ENCODE results near the gene RAPGEF5. TPM values are rescaled to one million over a fixed set of nuclear protein-coding genes. Genes with fewer than 3 reads are reported as not detected.

The RAPGEF5 gene
- polyA plus RNA-seq, 1 of the 3 experiments (the other 2 are of a cell fraction) = 1.2 TPM

DNA sequence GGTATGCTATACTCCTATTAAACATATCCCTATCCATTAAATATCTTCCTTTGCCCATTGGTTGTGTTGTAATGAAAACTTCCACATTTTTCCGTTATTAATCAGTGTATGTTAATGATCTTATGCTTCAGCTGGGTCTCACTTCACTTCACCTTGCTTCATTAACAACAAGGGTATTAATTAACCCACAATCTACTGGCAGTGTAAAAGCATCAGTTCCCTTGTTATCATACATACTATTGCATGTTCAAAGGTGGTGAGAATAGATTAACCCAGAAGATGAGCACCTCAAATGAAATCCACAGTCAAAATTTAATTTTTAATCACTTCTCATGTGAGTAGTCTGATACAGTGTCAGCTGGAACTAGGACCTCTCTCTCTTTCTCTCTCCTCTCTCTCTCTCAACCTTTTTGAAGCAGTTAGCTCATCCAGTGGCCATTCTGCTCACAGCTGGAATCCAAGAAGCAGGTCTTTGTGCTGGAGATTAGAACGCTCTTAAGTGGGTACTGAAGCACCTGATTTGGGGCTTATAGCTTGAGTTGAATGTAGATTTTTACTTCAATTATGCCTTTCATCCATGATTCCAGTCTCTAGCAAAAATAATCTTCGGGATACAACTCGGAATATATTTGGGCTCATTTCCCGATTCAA lies 172.3 kb downstream of the RAPGEF5 start:
- CTCF ChIA-PET = interaction anchor here (1.3 to 1.9 kb wide), 2 partner anchors 17 to 101 kb away, joined by 3 to 4 read pairs; no protein-coding TSS in a partner anchor
- peaks cover 0 to 6% of the 10 kb centered on the region in 2 experiments for H3K36me3 ChIP-seq (replicated peaks in 1 of 2; ENCODE audit: control insufficient read depth in 1 of 2, insufficient read depth in 2 of 2, low read length in 1 of 2)
- DNase-seq = no peak
- no peaks in the 10 kb centered on the region for H3K9me3 ChIP-seq
- no peak overlapping the region for H3K4me3 ChIP-seq (ENCODE audit: low read depth in 2 of 2, low read length in 1 of 2)
- H3K27me3 ChIP-seq (ENCODE audit: insufficient read depth) = no peaks in the 10 kb centered on the region
- 75% methylated on average over 5 of the region's 5 CpGs for WGBS (ENCODE audit: low lambda C conversion rate)
- H3K9me2 ChIP-seq = no peaks in the 10 kb centered on the region
- no peak overlapping the region for H2AFZ ChIP-seq (ENCODE audit: low read depth)
- H3K27ac ChIP-seq (ENCODE audit: low read depth in 2 of 2, low read length in 1 of 2) = no peak overlapping the region
- POLR2A ChIA-PET = no interaction called here
- no peaks in the 10 kb centered on the region for H3K79me2 ChIP-seq (ENCODE audit: insufficient read depth)
- H3K4me1 ChIP-seq (ENCODE audit: control insufficient read depth in 1 of 2, insufficient read depth in 2 of 2, low read depth in 1 of 2, low read length in 1 of 2) = no peaks in the 10 kb centered on the region; a peak in 2 of 4 replicates
- H3K4me2 ChIP-seq = no peak overlapping the region
- H4K20me1 ChIP-seq (ENCODE audit: insufficient read depth) = no peaks in the 10 kb centered on the region
- no peak overlapping the region for H3K9ac ChIP-seq
- TF ChIP-seq MEF2A (IDR thresholded peaks at IDR 0.05; ENCODE audit: borderline replicate concordance, low read depth) (no peak), TEAD4 (IDR thresholded peaks at IDR 0.05; ENCODE audit: borderline replicate concordance, insufficient read depth) (no peak), TCF12 (IDR thresholded peaks at IDR 0.05) (no peak), GABPA (IDR thresholded peaks at IDR 0.05; ENCODE audit: low read depth) (no peak), EZH2phosphoT487 (IDR thresholded peaks at IDR 0.05; ENCODE audit: borderline replicate concordance, low read depth) (no peak), EP300 (IDR thresholded peaks at IDR 0.05; ENCODE audit: borderline replicate concordance in 1 of 2, low read depth in 1 of 2, low read length in 1 of 2) (no peak), FOSL2 (IDR thresholded peaks at IDR 0.05; ENCODE audit: borderline replicate concordance, low read depth) (no peak), MXI1 (IDR thresholded peaks at IDR 0.05; ENCODE audit: low read depth, low read length) (no peak), RCOR1 (IDR thresholded peaks at IDR 0.05; ENCODE audit: low read length) (no peak), RFX5 (IDR thresholded peaks at IDR 0.05; ENCODE audit: low read length) (no peak), FOXM1 (IDR thresholded peaks at IDR 0.05; ENCODE audit: low read depth) (no peak), NFIC (IDR thresholded peaks at IDR 0.05; ENCODE audit: borderline replicate concordance) (no peak), RXRA (IDR thresholded peaks at IDR 0.05; ENCODE audit: borderline replicate concordance, low read depth) (no peak), POLR2AphosphoS5 (IDR thresholded peaks at IDR 0.05; ENCODE audit: low read depth, low read length) (no peak), TAF1 (IDR thresholded peaks at IDR 0.05; ENCODE audit: borderline replicate concordance, low read depth, low read length) (no peak)
- TF ChIP-seq, protein P1, sequence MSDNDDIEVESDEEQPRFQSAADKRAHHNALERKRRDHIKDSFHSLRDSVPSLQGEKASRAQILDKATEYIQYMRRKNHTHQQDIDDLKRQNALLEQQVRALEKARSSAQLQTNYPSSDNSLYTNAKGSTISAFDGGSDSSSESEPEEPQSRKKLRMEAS (IDR thresholded peaks at IDR 0.05; ENCODE audit: low read depth) = no peak
- TF ChIP-seq, protein P2, sequence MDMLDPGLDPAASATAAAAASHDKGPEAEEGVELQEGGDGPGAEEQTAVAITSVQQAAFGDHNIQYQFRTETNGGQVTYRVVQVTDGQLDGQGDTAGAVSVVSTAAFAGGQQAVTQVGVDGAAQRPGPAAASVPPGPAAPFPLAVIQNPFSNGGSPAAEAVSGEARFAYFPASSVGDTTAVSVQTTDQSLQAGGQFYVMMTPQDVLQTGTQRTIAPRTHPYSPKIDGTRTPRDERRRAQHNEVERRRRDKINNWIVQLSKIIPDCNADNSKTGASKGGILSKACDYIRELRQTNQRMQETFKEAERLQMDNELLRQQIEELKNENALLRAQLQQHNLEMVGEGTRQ (IDR thresholded peaks at IDR 0.05; ENCODE audit: borderline replicate concordance, low read depth, low read length) = no peak
- TF ChIP-seq, protein P3, sequence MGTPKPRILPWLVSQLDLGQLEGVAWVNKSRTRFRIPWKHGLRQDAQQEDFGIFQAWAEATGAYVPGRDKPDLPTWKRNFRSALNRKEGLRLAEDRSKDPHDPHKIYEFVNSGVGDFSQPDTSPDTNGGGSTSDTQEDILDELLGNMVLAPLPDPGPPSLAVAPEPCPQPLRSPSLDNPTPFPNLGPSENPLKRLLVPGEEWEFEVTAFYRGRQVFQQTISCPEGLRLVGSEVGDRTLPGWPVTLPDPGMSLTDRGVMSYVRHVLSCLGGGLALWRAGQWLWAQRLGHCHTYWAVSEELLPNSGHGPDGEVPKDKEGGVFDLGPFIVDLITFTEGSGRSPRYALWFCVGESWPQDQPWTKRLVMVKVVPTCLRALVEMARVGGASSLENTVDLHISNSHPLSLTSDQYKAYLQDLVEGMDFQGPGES (IDR thresholded peaks at IDR 0.05; ENCODE audit: low read depth, low read length) = no peak
- TF ChIP-seq, protein P4, sequence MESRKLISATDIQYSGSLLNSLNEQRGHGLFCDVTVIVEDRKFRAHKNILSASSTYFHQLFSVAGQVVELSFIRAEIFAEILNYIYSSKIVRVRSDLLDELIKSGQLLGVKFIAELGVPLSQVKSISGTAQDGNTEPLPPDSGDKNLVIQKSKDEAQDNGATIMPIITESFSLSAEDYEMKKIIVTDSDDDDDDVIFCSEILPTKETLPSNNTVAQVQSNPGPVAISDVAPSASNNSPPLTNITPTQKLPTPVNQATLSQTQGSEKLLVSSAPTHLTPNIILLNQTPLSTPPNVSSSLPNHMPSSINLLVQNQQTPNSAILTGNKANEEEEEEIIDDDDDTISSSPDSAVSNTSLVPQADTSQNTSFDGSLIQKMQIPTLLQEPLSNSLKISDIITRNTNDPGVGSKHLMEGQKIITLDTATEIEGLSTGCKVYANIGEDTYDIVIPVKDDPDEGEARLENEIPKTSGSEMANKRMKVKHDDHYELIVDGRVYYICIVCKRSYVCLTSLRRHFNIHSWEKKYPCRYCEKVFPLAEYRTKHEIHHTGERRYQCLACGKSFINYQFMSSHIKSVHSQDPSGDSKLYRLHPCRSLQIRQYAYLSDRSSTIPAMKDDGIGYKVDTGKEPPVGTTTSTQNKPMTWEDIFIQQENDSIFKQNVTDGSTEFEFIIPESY (IDR thresholded peaks at IDR 0.05; ENCODE audit: borderline replicate concordance, low read depth) = no peak
- H3F3A ChIP-seq (replicated peaks; ENCODE audit: insufficient read depth) = no peaks in the 10 kb centered on the region
